Calu3 (cell line): ENCODE measurements around the gene DNAAF5. TPM values are rescaled to one million over a fixed set of nuclear protein-coding genes. Genes with fewer than 3 reads are reported as not detected.

Experiments used
- BruUV-seq: library from RNA; stranded (reverse); fragments of 400-500 nt; replicated peaks from 2 replicates; lab custom pipeline; 2021; lab: Mats Ljungman, UMichigan
- CTCF ChIA-PET: fragments of 300-600 bp; sonication (Branson Sonifier 250); formaldehyde crosslinking; loops from one replicate; lab custom pipeline; 2022; ENCODE audit warnings: antibody characterized with exemption; lab: Charles Lee
- DNase-seq: peaks from one replicate; pipeline ENCODE4 v3.0.0; 2022
- H3K27ac Mint-ChIP-seq: one replicate; pipeline ENCODE4 v1.8.0; 2022; ENCODE audit warnings: mixed read lengths; ENCODE audit not compliant: unreplicated experiment
- H3K27me3 Mint-ChIP-seq: one replicate; pipeline ENCODE4 v1.8.0; 2022; ENCODE audit warnings: mixed read lengths; ENCODE audit not compliant: unreplicated experiment
- H3K36me3 Mint-ChIP-seq: one replicate; pipeline ENCODE4 v1.8.0; 2022; ENCODE audit warnings: mild to moderate bottlenecking, moderate library complexity, mixed read lengths; ENCODE audit not compliant: insufficient read depth, unreplicated experiment
- H3K4me1 Mint-ChIP-seq: one replicate; pipeline ENCODE4 v1.8.0; 2022; ENCODE audit warnings: mild to moderate bottlenecking, low read depth, mixed read lengths; ENCODE audit not compliant: unreplicated experiment
- H3K4me3 Mint-ChIP-seq: one replicate; pipeline ENCODE4 v1.8.0; 2022; ENCODE audit warnings: mild to moderate bottlenecking, low read depth, moderate library complexity, mixed read lengths; ENCODE audit not compliant: unreplicated experiment
- H3K9me3 Mint-ChIP-seq: one replicate; pipeline ENCODE4 v1.8.0; 2022; ENCODE audit warnings: low read depth, mixed read lengths; ENCODE audit not compliant: unreplicated experiment
- CTCF ChIP-seq: fragments of 200-600 bp; IDR thresholded peaks from one replicate; pipeline ENCODE4 v1.8.0; 2022; ENCODE audit warnings: antibody characterized with exemption; ENCODE audit not compliant: unreplicated experiment
- intact Hi-C: fragments of 100-400 bp; cut with micrococcal nuclease; formaldehyde crosslinking; loops from one replicate; pipeline ENCODE4 v1.10.0; 2022; ENCODE audit not compliant: unreplicated experiment
- total RNA-seq: library from RNA; stranded (reverse); gene quantifications from 2 replicates; pipeline ENCODE4 v1.2.3, GENCODE V29; 2022

DNAAF5 gene
- total RNA-seq, 1 experiment from 2014 or later: 57.2 TPM

- Mint-ChIP-seq H3K27me3 (no peaks in the 10 kb centered on the region), H3K4me3 (no peak overlapping the region), H3K4me1 (peaks cover 8% of the 10 kb centered on the region), H3K36me3 (peaks cover 6% of the 10 kb centered on the region), H3K9me3 (no peaks in the 10 kb centered on the region), H3K27ac (peak overlapping the region; percentile 64)
- no TSS peak for BruUV-seq
- DNase-seq: no peak
- no peak for TF ChIP-seq CTCF
- intact Hi-C loops: no loop called here
- CTCF ChIA-PET: no interaction called here
Measured at GRCh38 chr7:805261-805660, 78.8 kb downstream of the DNAAF5 start.

GRCh38 chr7:815284-816216 lies 89.1 kb downstream of the DNAAF5 start:
- DNase-seq: peak; percentile 70
- H3K36me3 Mint-ChIP-seq: peaks cover 65% of the 10 kb centered on the region
- H3K4me1 Mint-ChIP-seq: peaks cover 52% of the 10 kb centered on the region
- no peaks in the 10 kb centered on the region for H3K27me3 Mint-ChIP-seq
- peak overlapping the region; percentile 93 for H3K4me3 Mint-ChIP-seq
- intact Hi-C loops: loop anchor here (2.0 kb wide), 1 partner anchor 15 kb away; no protein-coding TSS in a partner anchor
- BruUV-seq: no TSS peak
- H3K9me3 Mint-ChIP-seq: peaks cover 3% of the 10 kb centered on the region
- CTCF ChIA-PET: interaction anchor here (0.6 to 1.1 kb wide), 2 partner anchors 21 to 255 kb away, joined by 3 to 5 read pairs; no protein-coding TSS in a partner anchor
- TF ChIP-seq CTCF: no peak
- H3K27ac Mint-ChIP-seq: peak overlapping the region; percentile 52

DNA sequence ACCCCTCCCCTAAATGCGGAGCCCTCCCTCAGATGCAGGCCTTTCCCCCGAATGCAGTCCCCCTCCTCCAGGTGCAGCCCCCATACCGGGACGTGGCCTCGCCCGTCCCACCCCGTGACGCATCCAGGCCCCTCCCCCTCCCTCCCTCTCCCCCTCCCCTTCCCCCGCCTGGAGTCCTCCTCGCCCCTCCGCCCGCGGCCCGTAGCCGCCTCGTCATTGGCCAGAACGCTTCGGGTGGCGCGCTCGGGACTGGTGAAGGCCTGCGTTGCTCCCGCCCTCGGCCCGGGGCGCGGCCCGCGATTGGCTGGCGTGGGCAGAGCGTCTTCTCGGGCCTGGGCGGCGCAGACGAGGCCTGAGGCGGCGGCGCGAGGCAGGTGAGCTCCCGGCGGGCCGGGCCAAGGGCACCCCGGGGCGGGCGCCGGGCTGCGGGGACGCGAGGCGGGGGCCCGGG lies 89.8 kb downstream of the DNAAF5 start:
- H3K27ac Mint-ChIP-seq: peak overlapping the region; percentile 52
- peak; percentile 100 for DNase-seq
- TF ChIP-seq CTCF: no peak
- intact Hi-C loops: loop anchor here (2.0 kb wide), 1 partner anchor 14 kb away; no protein-coding TSS in a partner anchor
- no peaks in the 10 kb centered on the region for H3K27me3 Mint-ChIP-seq
- peaks cover 3% of the 10 kb centered on the region for H3K9me3 Mint-ChIP-seq
- H3K4me1 Mint-ChIP-seq: peaks cover 60% of the 10 kb centered on the region
- peak overlapping the region; percentile 93 for H3K4me3 Mint-ChIP-seq
- no TSS peak for BruUV-seq
- CTCF ChIA-PET: interaction anchor here (0.6 to 1.9 kb wide), 9 partner anchors 15 to 495 kb away, joined by 3 to 18 read pairs (median 4); partner anchors contain the start of gene SUN1
- H3K36me3 Mint-ChIP-seq: peaks cover 73% of the 10 kb centered on the region

DNA sequence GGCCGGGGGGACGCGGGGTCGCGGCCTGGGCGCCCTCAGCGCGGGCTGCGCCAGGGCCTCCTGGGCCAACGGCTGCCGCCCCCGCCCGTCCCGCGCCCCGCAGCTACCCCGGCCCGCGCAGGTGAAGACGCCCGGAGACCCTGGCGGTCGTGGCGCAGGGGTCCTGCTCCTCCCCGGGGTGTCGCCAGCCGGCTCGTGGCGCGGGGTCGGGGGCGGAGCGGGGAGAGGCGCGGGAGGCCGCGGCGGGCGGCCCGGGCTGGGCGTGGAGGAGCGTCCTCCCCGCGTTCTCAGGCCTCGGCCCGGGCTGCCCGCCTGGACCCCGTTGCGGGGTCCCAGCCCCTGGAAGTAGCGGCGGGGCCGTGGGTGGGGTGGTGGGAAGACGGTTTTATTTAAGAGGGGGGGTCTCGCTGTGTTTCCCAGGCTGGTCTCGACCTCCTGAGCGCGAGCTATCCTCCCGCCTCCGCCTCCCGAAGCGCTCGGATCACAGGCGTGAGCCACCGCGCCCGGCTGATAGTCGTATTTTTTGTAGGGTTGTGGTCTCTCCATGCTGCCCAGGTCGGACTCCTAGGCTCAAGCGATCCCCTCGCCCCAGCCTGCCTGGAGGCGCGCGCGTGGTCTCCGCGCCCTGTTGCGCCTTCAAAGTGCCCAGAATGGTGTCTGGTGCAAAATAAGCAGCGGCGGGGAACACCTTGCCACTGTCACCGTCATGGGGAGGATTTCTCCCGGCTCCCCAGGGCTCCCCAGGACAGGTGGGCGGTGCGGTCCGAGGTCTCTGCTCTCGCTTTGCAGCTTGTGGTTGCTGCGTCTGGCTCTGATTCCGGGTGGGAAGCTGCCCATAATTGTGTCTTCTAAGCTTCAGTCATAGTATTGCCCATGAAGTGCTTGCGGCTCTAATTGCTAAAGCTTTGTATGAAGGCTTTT lies 90.5 kb downstream of the DNAAF5 start:
- Mint-ChIP-seq H3K27me3 (no peaks in the 10 kb centered on the region), H3K4me1 (peaks cover 65% of the 10 kb centered on the region), H3K27ac (peak overlapping the region; percentile 4), H3K4me3 (peak overlapping the region; percentile 93), H3K36me3 (peaks cover 73% of the 10 kb centered on the region), H3K9me3 (peaks cover 3% of the 10 kb centered on the region)
- intact Hi-C loops: loop anchor here (2.0 kb wide), 1 partner anchor 14 kb away; no protein-coding TSS in a partner anchor
- no peak for TF ChIP-seq CTCF
- no TSS peak for BruUV-seq
- CTCF ChIA-PET: interaction anchor here (0.6 to 1.9 kb wide), 10 partner anchors 15 to 495 kb away, joined by 3 to 18 read pairs (median 4); partner anchors contain the start of gene SUN1
- DNase-seq: peak; percentile 42
